Measurements from ENCODE around the gene UNC13C.

DNA sequence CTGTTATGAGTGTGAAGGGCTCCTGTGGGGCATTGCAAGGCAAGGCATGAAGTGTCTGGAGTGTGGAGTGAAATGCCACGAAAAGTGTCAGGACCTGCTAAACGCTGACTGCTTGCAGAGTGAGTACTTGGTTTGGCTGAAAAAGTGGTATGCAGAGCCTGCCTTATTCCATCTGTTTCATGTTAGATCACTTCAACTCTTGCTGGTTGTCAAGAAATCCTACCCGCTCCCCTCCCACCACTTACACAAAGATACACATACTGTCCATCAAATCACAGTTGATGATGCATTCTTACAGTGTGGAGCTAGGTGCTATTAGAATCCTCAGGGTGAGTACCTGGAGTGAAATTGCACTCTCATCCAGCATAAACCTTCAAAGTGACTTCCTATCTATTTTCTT, 272.1 kb downstream of the UNC13C start:
- TF ChIP-seq EZH2phosphoT487 (IDR thresholded peaks at IDR 0.05; ENCODE audit: borderline replicate concordance, low read depth) (no peak), EP300 (IDR thresholded peaks at IDR 0.05; ENCODE audit: borderline replicate concordance in 1 of 2, low read depth in 1 of 2, low read length in 1 of 2) (no peak), TAF1 (IDR thresholded peaks at IDR 0.05; ENCODE audit: borderline replicate concordance, low read depth, low read length) (no peak), ELF1 (IDR thresholded peaks at IDR 0.05) (no peak), MXI1 (IDR thresholded peaks at IDR 0.05; ENCODE audit: low read depth, low read length) (no peak), POLR2AphosphoS5 (IDR thresholded peaks at IDR 0.05; ENCODE audit: low read depth, low read length) (no peak)
- TF ChIP-seq, protein P1, sequence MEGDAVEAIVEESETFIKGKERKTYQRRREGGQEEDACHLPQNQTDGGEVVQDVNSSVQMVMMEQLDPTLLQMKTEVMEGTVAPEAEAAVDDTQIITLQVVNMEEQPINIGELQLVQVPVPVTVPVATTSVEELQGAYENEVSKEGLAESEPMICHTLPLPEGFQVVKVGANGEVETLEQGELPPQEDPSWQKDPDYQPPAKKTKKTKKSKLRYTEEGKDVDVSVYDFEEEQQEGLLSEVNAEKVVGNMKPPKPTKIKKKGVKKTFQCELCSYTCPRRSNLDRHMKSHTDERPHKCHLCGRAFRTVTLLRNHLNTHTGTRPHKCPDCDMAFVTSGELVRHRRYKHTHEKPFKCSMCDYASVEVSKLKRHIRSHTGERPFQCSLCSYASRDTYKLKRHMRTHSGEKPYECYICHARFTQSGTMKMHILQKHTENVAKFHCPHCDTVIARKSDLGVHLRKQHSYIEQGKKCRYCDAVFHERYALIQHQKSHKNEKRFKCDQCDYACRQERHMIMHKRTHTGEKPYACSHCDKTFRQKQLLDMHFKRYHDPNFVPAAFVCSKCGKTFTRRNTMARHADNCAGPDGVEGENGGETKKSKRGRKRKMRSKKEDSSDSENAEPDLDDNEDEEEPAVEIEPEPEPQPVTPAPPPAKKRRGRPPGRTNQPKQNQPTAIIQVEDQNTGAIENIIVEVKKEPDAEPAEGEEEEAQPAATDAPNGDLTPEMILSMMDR (IDR thresholded peaks at IDR 0.05) = no peak
- TF ChIP-seq, protein P2, sequence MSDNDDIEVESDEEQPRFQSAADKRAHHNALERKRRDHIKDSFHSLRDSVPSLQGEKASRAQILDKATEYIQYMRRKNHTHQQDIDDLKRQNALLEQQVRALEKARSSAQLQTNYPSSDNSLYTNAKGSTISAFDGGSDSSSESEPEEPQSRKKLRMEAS (IDR thresholded peaks at IDR 0.05; ENCODE audit: low read depth) = no peak
- TF ChIP-seq, protein P3, sequence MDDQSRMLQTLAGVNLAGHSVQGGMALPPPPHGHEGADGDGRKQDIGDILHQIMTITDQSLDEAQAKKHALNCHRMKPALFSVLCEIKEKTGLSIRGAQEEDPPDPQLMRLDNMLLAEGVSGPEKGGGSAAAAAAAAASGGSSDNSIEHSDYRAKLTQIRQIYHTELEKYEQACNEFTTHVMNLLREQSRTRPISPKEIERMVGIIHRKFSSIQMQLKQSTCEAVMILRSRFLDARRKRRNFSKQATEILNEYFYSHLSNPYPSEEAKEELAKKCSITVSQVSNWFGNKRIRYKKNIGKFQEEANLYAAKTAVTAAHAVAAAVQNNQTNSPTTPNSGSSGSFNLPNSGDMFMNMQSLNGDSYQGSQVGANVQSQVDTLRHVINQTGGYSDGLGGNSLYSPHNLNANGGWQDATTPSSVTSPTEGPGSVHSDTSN (IDR thresholded peaks at IDR 0.05) = no peak
- TF ChIP-seq, protein P4, sequence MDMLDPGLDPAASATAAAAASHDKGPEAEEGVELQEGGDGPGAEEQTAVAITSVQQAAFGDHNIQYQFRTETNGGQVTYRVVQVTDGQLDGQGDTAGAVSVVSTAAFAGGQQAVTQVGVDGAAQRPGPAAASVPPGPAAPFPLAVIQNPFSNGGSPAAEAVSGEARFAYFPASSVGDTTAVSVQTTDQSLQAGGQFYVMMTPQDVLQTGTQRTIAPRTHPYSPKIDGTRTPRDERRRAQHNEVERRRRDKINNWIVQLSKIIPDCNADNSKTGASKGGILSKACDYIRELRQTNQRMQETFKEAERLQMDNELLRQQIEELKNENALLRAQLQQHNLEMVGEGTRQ (IDR thresholded peaks at IDR 0.05; ENCODE audit: borderline replicate concordance, low read depth, low read length) = no peak
- TF ChIP-seq, protein P5, sequence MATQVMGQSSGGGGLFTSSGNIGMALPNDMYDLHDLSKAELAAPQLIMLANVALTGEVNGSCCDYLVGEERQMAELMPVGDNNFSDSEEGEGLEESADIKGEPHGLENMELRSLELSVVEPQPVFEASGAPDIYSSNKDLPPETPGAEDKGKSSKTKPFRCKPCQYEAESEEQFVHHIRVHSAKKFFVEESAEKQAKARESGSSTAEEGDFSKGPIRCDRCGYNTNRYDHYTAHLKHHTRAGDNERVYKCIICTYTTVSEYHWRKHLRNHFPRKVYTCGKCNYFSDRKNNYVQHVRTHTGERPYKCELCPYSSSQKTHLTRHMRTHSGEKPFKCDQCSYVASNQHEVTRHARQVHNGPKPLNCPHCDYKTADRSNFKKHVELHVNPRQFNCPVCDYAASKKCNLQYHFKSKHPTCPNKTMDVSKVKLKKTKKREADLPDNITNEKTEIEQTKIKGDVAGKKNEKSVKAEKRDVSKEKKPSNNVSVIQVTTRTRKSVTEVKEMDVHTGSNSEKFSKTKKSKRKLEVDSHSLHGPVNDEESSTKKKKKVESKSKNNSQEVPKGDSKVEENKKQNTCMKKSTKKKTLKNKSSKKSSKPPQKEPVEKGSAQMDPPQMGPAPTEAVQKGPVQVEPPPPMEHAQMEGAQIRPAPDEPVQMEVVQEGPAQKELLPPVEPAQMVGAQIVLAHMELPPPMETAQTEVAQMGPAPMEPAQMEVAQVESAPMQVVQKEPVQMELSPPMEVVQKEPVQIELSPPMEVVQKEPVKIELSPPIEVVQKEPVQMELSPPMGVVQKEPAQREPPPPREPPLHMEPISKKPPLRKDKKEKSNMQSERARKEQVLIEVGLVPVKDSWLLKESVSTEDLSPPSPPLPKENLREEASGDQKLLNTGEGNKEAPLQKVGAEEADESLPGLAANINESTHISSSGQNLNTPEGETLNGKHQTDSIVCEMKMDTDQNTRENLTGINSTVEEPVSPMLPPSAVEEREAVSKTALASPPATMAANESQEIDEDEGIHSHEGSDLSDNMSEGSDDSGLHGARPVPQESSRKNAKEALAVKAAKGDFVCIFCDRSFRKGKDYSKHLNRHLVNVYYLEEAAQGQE (IDR thresholded peaks at IDR 0.05; ENCODE audit: low read depth, low read length) = no peak
